Neural cell (in vitro differentiated cells): ENCODE results near the gene SLC34A3.

Source experiments
- CTCF ChIP-seq: fragments of 450-650 bp; IDR thresholded peaks from 2 replicates; pipeline ENCODE4 v1.5.1; 2014; ENCODE audit warnings: antibody characterized with exemption, mild to moderate bottlenecking, moderate library complexity; ENCODE audit not compliant: poor library complexity, severe bottlenecking
- EZH2 ChIP-seq: fragments of 200-600, 300-800 bp; shearing (Covaris generic), sonication (generic); IDR thresholded peaks from 2 replicates; pipeline ENCODE4 v1.6.1; 2014; ENCODE audit warnings: antibody characterized with exemption, low read length, borderline replicate concordance, mild to moderate bottlenecking; ENCODE audit not compliant: insufficient read depth, poor library complexity, severe bottlenecking
- MXI1 ChIP-seq: fragments of 450-650 bp; conservative IDR thresholded peaks from 2 replicates; pipeline ENCODE4 v1.6.1; 2014; ENCODE audit warnings: antibody characterized with exemption, mild to moderate bottlenecking; ENCODE audit not compliant: poor library complexity, severe bottlenecking
- POLR2AphosphoS5 ChIP-seq: IDR thresholded peaks from 2 replicates; pipeline ENCODE4 v1.6.1; 2012
- SMC3 ChIP-seq: fragments of 450-650 bp; conservative IDR thresholded peaks from 2 replicates; pipeline ENCODE4 v1.6.1; 2014; ENCODE audit warnings: antibody characterized with exemption, mild to moderate bottlenecking, moderate library complexity; ENCODE audit not compliant: poor library complexity

DNA sequence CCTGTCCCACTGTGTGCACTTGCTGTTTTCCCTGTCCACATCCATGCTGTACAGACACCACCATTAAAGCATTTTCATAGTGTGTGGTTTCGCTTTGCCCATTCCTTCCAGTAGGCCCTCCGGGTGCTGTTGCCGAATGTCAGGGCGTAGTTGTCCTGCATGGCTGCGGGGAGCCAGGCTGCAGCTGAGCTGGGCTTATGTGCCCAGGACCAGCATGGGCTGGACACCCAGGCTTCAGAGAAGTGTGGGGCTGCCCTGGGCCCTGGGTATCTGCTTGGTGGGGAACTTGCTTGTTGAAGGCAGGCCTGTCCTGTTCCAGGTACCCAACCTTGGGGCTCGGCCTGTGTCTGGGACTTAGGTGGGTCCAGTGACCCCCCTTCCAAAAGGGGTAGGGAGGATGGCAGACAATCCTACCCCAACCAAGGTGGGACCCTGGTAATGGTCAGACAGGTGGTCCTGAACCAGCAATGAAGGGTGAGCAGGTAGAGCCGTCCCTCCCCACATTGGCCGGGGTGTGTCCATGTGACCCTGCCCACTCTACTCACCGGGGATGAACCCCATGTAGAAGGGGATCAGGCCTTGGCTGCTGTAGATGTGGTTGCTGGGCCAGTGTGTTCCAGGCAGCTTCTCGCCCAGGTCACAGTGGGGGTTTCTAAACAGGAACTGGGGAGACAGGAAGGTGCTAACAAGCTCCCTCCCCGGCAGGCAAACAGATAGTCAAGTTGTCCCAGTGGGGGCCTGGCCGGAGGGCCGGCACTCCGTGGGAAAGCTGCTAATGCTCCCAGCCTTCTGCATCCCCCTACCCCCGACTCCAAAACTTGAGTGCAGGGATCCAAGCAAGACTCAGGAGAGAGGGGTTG, 13.2 kb downstream of the SLC34A3 start:
- TF ChIP-seq POLR2AphosphoS5 (no peak), CTCF (no peak), EZH2 (no peak), MXI1 (no peak), SMC3 (no peak)
